ENCODE results near the gene NANOS3. TPM values are rescaled to one million over a fixed set of nuclear protein-coding genes. Genes with fewer than 3 reads are reported as not detected.
A peak's percentile ranks its signal among the peaks of the same experiment; 100 is the strongest.

NANOS3 gene
- total and polyA plus RNA-seq, 2 of the 13 experiments (the other 11 are each of a cell fraction or from before 2014, with no cell fraction given): 0.21 TPM; not detected in 1

DNA sequence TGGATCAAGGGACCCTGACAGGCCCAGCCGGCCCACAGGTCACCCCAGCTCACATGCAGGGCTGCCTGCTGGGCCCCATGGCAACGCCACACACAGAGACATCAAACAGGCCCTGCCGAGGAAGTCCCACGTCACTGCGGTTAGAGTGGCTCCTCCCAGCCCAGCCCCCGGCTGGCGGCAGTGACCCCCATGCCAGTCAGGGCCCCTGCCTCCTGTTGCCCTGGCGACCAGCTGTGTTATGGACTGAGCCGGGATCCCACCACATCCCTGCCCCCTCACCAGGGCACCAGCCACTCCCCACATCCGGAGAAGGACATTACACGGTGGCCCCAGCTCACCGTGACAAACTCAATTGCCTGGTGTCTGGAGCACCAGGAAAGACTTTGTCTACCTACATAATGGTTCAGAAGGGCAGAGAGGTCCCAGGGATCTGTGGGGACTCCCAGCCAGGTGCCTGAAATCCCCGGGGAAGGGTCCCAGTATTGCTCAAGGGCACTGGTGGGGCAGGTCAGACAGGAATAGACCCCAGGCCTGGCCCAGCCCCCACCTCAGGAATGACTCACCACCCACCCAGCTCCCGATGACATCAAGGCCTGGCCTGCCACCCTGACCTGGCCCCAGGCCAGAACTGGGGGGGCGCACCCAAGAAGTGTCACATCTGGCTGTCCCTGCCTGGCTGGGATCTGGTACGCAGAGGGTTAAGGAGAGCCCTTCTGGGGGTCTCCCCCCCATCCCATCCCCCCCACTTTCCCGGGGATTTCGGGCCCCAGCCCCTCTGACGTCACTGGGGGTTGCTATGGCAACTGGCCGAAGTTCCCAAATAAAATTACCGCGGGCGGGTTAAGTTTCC lies 30.2 kb upstream of the NANOS3 start (continued):
- TF ChIP-seq, protein P1, sequence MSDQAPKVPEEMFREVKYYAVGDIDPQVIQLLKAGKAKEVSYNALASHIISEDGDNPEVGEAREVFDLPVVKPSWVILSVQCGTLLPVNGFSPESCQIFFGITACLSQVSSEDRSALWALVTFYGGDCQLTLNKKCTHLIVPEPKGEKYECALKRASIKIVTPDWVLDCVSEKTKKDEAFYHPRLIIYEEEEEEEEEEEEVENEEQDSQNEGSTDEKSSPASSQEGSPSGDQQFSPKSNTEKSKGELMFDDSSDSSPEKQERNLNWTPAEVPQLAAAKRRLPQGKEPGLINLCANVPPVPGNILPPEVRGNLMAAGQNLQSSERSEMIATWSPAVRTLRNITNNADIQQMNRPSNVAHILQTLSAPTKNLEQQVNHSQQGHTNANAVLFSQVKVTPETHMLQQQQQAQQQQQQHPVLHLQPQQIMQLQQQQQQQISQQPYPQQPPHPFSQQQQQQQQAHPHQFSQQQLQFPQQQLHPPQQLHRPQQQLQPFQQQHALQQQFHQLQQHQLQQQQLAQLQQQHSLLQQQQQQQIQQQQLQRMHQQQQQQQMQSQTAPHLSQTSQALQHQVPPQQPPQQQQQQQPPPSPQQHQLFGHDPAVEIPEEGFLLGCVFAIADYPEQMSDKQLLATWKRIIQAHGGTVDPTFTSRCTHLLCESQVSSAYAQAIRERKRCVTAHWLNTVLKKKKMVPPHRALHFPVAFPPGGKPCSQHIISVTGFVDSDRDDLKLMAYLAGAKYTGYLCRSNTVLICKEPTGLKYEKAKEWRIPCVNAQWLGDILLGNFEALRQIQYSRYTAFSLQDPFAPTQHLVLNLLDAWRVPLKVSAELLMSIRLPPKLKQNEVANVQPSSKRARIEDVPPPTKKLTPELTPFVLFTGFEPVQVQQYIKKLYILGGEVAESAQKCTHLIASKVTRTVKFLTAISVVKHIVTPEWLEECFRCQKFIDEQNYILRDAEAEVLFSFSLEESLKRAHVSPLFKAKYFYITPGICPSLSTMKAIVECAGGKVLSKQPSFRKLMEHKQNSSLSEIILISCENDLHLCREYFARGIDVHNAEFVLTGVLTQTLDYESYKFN (CRISPR knock-in tag; conservative IDR thresholded peaks at IDR 0.05): peak; percentile 85
- TF ChIP-seq, protein P2, sequence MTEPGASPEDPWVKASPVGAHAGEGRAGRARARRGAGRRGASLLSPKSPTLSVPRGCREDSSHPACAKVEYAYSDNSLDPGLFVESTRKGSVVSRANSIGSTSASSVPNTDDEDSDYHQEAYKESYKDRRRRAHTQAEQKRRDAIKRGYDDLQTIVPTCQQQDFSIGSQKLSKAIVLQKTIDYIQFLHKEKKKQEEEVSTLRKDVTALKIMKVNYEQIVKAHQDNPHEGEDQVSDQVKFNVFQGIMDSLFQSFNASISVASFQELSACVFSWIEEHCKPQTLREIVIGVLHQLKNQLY (CRISPR knock-in tag; IDR thresholded peaks at IDR 0.05): peak; percentile 9; the same call in 1 of the 2 replicates
- TF ChIP-seq TARDBP (CRISPR knock-in tag; IDR thresholded peaks at IDR 0.05) (peak; percentile 52; the same call in 1 of the 2 replicates), CHCHD3 (CRISPR knock-in tag; IDR thresholded peaks at IDR 0.05) (no peak), EP300 (IDR thresholded peaks at IDR 0.05; ENCODE audit: low read depth in 2 of 2, low read length in 2 of 2) (peak; percentile 75 to 91), EP300 (CRISPR knock-in tag; IDR thresholded peaks at IDR 0.05; ENCODE audit: borderline replicate concordance) (peak; percentile 71; the same call in 1 of the 2 replicates), SOX13 (IDR thresholded peaks at IDR 0.05) (no peak), SOX13 (CRISPR knock-in tag; conservative IDR thresholded peaks at IDR 0.05 in 1 of 2, IDR thresholded peaks at IDR 0.05 in 1 of 2) (peak in 1 of 2 experiments; percentile 50; a peak in 1 of 4 replicates), GABPB1 (CRISPR knock-in tag; IDR thresholded peaks at IDR 0.05) (peak; percentile 71; the same call in 1 of the 2 replicates), ZNF672 (CRISPR knock-in tag; IDR thresholded peaks at IDR 0.05) (no peak), POLR2A (IDR thresholded peaks at IDR 0.05; ENCODE audit: insufficient read depth in 1 of 2, low read depth in 2 of 2, low read length in 2 of 2) (peak; percentile 21 to 79; a peak in 2 of 4 replicates), MATR3 (CRISPR knock-in tag; IDR thresholded peaks at IDR 0.05) (no peak), TBX3 (IDR thresholded peaks at IDR 0.05; ENCODE audit: borderline replicate concordance) (peak; percentile 37; the same call in 1 of the 2 replicates), RBAK (CRISPR knock-in tag; IDR thresholded peaks at IDR 0.05) (no peak; the same call in 1 of the 2 replicates), ISX (CRISPR knock-in tag; conservative IDR thresholded peaks at IDR 0.05) (no peak)
- TF ChIP-seq, protein P3, sequence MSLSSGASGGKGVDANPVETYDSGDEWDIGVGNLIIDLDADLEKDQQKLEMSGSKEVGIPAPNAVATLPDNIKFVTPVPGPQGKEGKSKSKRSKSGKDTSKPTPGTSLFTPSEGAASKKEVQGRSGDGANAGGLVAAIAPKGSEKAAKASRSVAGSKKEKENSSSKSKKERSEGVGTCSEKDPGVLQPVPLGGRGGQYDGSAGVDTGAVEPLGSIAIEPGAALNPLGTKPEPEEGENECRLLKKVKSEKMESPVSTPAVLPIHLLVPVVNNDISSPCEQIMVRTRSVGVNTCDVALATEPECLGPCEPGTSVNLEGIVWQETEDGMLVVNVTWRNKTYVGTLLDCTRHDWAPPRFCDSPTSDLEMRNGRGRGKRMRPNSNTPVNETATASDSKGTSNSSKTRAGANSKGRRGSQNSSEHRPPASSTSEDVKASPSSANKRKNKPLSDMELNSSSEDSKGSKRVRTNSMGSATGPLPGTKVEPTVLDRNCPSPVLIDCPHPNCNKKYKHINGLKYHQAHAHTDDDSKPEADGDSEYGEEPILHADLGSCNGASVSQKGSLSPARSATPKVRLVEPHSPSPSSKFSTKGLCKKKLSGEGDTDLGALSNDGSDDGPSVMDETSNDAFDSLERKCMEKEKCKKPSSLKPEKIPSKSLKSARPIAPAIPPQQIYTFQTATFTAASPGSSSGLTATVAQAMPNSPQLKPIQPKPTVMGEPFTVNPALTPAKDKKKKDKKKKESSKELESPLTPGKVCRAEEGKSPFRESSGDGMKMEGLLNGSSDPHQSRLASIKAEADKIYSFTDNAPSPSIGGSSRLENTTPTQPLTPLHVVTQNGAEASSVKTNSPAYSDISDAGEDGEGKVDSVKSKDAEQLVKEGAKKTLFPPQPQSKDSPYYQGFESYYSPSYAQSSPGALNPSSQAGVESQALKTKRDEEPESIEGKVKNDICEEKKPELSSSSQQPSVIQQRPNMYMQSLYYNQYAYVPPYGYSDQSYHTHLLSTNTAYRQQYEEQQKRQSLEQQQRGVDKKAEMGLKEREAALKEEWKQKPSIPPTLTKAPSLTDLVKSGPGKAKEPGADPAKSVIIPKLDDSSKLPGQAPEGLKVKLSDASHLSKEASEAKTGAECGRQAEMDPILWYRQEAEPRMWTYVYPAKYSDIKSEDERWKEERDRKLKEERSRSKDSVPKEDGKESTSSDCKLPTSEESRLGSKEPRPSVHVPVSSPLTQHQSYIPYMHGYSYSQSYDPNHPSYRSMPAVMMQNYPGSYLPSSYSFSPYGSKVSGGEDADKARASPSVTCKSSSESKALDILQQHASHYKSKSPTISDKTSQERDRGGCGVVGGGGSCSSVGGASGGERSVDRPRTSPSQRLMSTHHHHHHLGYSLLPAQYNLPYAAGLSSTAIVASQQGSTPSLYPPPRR (CRISPR knock-in tag; IDR thresholded peaks at IDR 0.05; ENCODE audit: borderline replicate concordance): no peak
- TF ChIP-seq, protein P4, sequence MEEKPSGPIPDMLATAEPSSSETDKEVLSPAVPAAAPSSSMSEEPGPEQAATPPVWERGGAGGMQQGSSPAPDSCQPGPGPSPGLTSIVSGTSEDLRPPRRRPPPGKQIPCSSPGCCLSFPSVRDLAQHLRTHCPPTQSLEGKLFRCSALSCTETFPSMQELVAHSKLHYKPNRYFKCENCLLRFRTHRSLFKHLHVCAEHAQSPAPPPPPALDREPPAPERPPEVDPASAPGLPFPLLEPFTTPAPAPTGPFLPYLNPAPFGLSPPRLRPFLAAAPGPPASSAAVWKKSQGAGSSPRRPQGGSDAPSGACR (CRISPR knock-in tag; IDR thresholded peaks at IDR 0.05): no peak
- TF ChIP-seq, protein P5, sequence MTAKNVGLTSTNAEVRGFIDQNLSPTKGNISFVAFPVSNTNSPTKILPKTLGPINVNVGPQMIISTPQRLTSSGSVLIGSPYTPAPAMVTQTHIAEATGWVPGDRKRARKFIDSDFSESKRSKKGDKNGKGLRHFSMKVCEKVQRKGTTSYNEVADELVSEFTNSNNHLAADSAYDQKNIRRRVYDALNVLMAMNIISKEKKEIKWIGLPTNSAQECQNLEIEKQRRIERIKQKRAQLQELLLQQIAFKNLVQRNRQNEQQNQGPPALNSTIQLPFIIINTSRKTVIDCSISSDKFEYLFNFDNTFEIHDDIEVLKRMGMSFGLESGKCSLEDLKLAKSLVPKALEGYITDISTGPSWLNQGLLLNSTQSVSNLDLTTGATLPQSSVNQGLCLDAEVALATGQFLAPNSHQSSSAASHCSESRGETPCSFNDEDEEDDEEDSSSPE (CRISPR knock-in tag; IDR thresholded peaks at IDR 0.05): 0 out of 2 replicates have a peak, but pooled peaks have one; percentile 5

Data from HepG2 (cell line).